Measurements from ENCODE around the gene ITIH3. TPM values are rescaled to one million over a fixed set of nuclear protein-coding genes. Genes with fewer than 3 reads are reported as not detected.

Gene ITIH3
- total RNA-seq, 1 donor from 2014 or later, result not detected

GRCh38 chr3:52798376-52798977 is 3.9 kb downstream of the ITIH3 start:
- H3K27me3 Mint-ChIP-seq (ENCODE audit: insufficient read depth, low read depth), result no peaks in the 10 kb centered on the region

GRCh38 chr3:52798978-52799476 is 4.4 kb downstream of the ITIH3 start:
- Histone ChIP-seq H3K36me3 (no peaks in the 10 kb centered on the region), H3K27me3 (no peaks in the 10 kb centered on the region), H3K79me2 (ENCODE audit: low read depth) (no peaks in the 10 kb centered on the region), H4K20me1 (ENCODE audit: low read depth) (no peaks in the 10 kb centered on the region), H3K4me2 (no peak overlapping the region), H3K4me3 (no peak overlapping the region), H2AFZ (replicated peaks) (peak overlapping the region; percentile 17), H3K9me3 (ENCODE audit: low read depth) (no peaks in the 10 kb centered on the region), H3K9ac (no peak overlapping the region), H3K4me1 (no peaks in the 10 kb centered on the region), H3F3A (ENCODE audit: low read depth) (no peaks in the 10 kb centered on the region), H3K27ac (no peak overlapping the region)
- Mint-ChIP-seq H3K27ac (peak overlapping the region; percentile 49), H3K4me3 (no peak overlapping the region), H3K4me1 (peaks cover 9% of the 10 kb centered on the region), H3K27me3 (ENCODE audit: insufficient read depth, low read depth) (no peaks in the 10 kb centered on the region), H3K36me3 (no peaks in the 10 kb centered on the region), H3K9me3 (no peaks in the 10 kb centered on the region)
- TF ChIP-seq EZH2phosphoT487 (IDR thresholded peaks at IDR 0.05) (no peak), CTCF (IDR thresholded peaks at IDR 0.05) (peak; percentile 66), EZH2 (IDR thresholded peaks at IDR 0.05) (no peak)
- DNase-seq (ENCODE audit: low spot score), result peak; percentile 49

More at GRCh38 chr3:52798376-52798977, 3.9 kb downstream of the ITIH3 start:
- no peak overlapping the region for H3K27ac Mint-ChIP-seq
- DNase-seq (ENCODE audit: low spot score), result no peak
- Histone ChIP-seq H3F3A (ENCODE audit: low read depth) (no peaks in the 10 kb centered on the region), H3K27ac (no peak overlapping the region), H2AFZ (replicated peaks) (peak overlapping the region; percentile 17), H3K27me3 (no peaks in the 10 kb centered on the region), H4K20me1 (ENCODE audit: low read depth) (no peaks in the 10 kb centered on the region), H3K9me3 (ENCODE audit: low read depth) (no peaks in the 10 kb centered on the region), H3K36me3 (no peaks in the 10 kb centered on the region), H3K9ac (no peak overlapping the region), H3K4me1 (no peaks in the 10 kb centered on the region), H3K4me2 (no peak overlapping the region), H3K79me2 (ENCODE audit: low read depth) (no peaks in the 10 kb centered on the region), H3K4me3 (no peak overlapping the region)
- H3K4me3 Mint-ChIP-seq, result no peak overlapping the region
- no peaks in the 10 kb centered on the region for H3K36me3 Mint-ChIP-seq
- TF ChIP-seq EZH2 (IDR thresholded peaks at IDR 0.05), result no peak
- no peak for TF ChIP-seq CTCF (IDR thresholded peaks at IDR 0.05)
- no peak for TF ChIP-seq EZH2phosphoT487 (IDR thresholded peaks at IDR 0.05)
- H3K9me3 Mint-ChIP-seq, result no peaks in the 10 kb centered on the region
- peaks cover 11% of the 10 kb centered on the region for H3K4me1 Mint-ChIP-seq

- H3K4me3 Mint-ChIP-seq, result no peak overlapping the region
- Histone ChIP-seq H3K4me2 (no peak overlapping the region), H4K20me1 (ENCODE audit: low read depth) (no peaks in the 10 kb centered on the region), H3K36me3 (no peaks in the 10 kb centered on the region), H3K27ac (no peak overlapping the region), H2AFZ (replicated peaks) (no peak overlapping the region), H3K4me1 (no peaks in the 10 kb centered on the region), H3K27me3 (no peaks in the 10 kb centered on the region), H3F3A (ENCODE audit: low read depth) (no peaks in the 10 kb centered on the region), H3K4me3 (no peak overlapping the region), H3K9me3 (ENCODE audit: low read depth) (no peaks in the 10 kb centered on the region), H3K9ac (no peak overlapping the region), H3K79me2 (ENCODE audit: low read depth) (no peaks in the 10 kb centered on the region)
- no peak for DNase-seq (ENCODE audit: low spot score)
- H3K36me3 Mint-ChIP-seq, result no peaks in the 10 kb centered on the region
- H3K4me1 Mint-ChIP-seq, result no peaks in the 10 kb centered on the region
- no peak for TF ChIP-seq CTCF (IDR thresholded peaks at IDR 0.05)
- no peak for TF ChIP-seq EZH2phosphoT487 (IDR thresholded peaks at IDR 0.05)
- no peak for TF ChIP-seq EZH2 (IDR thresholded peaks at IDR 0.05)
- no peaks in the 10 kb centered on the region for H3K27me3 Mint-ChIP-seq (ENCODE audit: insufficient read depth, low read depth)
- no peak overlapping the region for H3K27ac Mint-ChIP-seq
- no peaks in the 10 kb centered on the region for H3K9me3 Mint-ChIP-seq
Measured at GRCh38 chr3:52800079-52800478, 5.5 kb downstream of the ITIH3 start.

All from neural progenitor cell (in vitro differentiated cells).